GM21447 (cell line): ENCODE results near the gene CD37.
"Not testable (repeated sequence)": the region's sequence is repeated elsewhere in the genome, so short reads cannot be mapped to it uniquely, and the experiment has no call there.

Experiments
- ATAC-seq: cut with Tn5 transposase; IDR thresholded peaks from one replicate; pipeline ENCODE4 v1.9.1; 2021; ENCODE audit not compliant: unreplicated experiment

CD37 gene

GRCh38 chr19:49327878-49328544 is 7.2 kb upstream of the CD37 start:
- ATAC-seq, result no peak

DNA sequence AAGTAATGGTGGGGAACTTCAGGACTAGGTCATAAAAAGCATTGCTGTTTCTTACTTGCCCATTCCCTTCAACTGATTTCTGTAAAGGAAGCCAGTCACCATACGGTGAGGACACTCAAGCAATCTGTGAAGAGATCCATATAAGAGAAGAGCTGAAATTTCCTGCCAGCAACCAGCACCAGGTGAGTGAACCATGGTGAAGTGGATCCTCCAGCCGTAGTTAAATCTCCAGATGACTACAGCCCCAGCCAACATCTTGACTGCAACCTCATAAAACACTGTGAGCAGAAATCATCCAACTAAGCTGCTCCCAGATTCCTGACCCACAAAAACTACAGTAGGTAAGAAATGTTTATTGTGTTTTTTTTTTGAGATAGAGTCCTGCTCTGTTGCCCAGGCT is 6.5 kb upstream of the CD37 start:
- ATAC-seq, result no peak

GRCh38 chr19:49331187-49331586 is 4.0 kb upstream of the CD37 start:
- not testable (repeated sequence) for ATAC-seq

- ATAC-seq, result peak; percentile 41
These were observed 3.6 kb upstream of the CD37 start for GRCh38 chr19:49331616-49332055.

DNA sequence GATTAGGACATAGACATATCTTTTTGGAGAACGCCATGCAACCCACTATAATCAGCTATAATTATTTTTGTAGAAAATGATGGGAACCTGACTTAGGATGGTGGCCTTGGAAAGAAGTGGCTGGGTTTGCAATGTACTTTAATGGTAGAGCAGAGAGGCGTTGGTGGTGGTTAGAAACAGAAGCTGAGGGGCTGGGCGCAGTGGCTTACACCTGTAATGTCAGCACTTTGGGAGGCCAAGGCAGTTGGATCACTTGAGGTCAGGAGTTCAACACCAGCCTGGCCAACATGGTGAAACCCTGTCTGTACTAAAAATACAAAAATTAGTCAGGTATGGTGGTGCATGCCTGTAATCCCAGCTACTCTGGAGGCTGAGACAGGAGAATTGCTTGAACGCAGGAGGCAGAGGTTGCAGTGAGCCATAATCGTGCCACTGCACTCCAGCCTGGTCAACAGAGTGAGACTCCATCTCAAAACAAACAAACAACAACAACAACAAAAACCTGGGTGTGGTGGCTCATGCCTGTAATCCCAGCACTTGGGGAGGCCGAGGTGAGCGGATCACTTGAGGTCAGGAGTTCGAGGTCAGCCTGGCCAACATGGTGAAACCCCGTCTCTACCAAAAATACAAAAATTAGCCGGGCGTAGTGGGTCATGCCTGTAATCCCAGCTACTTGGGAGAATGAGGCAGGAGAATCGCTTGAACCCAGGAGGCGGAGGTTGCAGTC is 2.4 kb upstream of the CD37 start:
- not testable (repeated sequence) for ATAC-seq

- no peak for ATAC-seq
These were observed 1.8 kb upstream of the CD37 start for GRCh38 chr19:49333418-49333805.

- peak; percentile 50 for ATAC-seq
These were observed 1.4 kb upstream of the CD37 start for GRCh38 chr19:49333811-49334288.

DNA sequence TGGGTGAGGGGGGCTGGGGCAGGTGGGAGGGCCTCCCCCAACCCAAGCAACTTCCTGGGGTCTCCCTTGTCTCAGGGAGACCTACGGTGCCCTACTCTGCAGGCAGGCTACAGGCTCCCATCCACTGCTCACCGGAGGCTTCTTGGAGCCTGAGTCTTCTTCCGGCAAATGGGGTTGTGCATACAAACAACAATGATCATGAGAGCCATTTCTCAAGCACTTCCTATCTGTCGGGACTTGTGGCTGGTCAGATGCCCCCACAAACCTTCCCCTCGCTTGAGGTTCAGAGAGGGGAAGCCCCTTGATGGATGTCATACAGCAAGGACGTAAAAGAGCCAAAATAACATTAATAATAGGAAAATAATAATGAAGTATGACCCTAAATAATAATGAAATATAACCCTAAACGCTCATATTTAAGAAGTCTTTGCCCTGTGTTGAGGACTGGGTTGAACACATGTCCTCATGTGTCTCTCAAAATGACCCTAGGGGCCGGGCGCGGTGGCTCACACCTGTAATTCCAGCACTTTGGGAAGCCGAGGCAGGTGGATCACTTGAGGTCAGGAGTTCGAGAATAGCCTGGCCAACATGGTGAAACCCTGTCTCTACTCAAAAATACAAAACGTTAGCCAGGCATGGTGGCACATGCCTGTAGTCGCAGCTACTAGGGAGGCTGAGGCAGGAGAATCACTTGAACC is 727 bp downstream of the CD37 start:
- no peak for ATAC-seq

DNA sequence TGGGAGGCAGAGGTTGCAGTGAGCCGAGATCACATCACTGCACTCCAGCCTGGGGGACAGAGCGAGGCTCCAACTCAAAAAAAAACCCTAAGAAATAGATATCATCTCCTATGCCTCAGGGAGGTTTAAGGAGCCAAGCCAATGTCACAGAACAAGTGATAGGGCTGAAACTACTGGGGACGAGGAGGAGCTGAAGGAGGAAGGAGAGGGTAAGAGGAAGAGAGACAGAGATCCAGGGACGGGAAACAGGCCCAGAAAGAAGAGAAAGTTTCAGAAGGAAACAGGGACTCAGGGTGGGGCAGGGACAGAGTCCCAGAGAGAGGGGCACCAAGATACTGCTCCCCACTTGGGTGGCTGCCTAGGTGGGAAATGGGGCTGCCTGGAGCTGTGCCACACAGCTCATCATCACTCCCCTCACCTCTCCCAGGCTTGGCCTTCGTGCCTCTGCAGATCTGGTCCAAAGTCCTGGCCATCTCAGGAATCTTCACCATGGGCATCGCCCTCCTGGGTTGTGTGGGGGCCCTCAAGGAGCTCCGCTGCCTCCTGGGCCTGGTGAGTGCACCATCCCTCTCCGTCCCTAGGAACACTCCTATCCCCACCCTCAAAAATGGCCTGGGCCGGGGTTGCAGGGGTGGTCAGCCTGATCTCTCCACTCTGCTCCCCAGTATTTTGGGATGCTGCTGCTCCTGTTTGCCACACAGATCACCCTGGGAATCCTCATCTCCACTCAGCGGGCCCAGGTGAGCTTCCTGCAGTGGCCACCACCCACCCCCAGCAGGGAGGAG is 1.5 kb downstream of the CD37 start:
- ATAC-seq, result no peak

DNA sequence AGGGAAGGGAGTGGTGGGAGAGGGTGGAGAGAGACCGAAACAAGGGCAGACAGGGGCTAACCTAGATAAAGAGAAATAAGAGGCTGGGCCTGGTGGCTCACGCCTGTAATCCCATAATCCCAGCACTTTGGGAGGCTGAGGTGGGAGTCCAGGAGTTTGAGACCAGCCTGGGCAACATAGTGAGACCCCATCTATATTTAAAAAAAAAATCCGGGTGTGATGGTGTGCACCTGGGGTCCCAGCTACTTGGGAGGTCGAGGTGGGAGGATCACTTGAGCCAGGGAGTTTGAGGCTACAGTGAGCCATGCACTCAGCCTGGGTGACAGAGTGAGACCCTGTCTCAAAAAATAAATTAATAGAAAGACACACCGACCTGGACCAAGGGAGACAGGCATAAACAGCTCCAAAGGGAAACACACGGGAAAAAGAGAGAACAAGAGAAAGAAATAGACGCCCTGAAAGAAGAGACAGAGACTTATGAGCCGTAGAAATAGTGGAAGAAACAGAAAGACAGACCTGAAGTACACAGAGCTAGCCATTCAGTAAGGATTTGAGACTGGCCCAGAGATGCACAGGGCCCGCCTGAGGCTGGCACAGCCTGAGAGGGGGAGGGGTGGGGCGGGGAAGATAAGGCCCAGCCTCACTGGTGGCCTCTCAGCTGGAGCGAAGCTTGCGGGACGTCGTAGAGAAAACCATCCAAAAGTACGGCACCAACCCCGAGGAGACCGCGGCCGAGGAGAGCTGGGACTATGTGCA is 2.2 kb downstream of the CD37 start:
- ATAC-seq, result no peak

DNA sequence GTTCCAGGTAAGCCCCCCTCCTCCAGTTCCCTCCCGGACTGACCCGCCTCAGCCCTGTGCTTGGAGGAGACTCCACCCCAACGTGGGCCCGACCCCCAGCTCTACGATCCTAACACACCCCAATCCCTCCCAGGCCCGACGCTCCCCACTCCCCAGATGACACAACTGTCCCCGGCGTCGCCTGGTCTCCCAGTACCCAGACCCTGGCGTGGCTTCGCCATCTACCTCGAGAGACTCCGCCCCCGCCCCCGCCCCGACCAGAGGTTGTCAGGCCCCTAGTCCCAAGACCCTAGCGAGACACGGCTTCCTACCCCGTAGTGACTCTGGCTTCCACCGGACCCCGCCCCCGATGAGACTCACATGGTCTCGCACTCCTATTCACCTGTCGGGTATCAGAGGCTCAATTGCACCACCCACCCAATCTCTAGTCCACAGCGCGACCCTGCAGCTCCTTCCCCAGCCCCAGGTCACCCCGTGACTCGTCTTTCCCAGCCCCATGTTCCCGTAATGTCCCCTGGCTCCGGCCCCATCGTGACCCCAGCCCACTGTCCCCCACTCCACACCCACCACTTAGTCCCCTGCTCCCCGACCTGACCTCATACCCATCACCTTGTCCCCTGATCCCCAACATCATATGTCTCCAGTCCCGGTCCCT is 2.9 kb downstream of the CD37 start:
- no peak for ATAC-seq

DNA sequence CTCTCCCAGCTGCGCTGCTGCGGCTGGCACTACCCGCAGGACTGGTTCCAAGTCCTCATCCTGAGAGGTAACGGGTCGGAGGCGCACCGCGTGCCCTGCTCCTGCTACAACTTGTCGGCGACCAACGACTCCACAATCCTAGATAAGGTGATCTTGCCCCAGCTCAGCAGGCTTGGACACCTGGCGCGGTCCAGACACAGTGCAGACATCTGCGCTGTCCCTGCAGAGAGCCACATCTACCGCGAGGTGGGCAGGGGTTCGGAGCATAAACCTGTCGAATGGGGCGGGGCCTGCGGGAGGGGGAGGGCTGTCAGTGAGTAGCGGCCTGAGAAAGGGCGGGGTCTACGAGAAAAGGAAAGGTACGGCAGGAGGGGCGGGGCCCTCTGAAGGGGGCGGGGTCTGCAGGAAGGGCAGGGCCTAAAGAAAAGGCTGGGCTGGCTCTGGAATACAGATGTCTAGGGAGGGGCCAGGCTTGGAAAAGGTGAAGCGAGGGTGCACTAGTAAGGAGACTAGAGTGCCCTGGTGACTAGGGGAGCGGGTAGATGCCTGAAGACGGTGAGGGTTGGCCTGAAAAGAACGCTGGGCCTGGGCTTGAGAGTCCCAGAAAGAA is 3.6 kb downstream of the CD37 start:
- no peak for ATAC-seq

DNA sequence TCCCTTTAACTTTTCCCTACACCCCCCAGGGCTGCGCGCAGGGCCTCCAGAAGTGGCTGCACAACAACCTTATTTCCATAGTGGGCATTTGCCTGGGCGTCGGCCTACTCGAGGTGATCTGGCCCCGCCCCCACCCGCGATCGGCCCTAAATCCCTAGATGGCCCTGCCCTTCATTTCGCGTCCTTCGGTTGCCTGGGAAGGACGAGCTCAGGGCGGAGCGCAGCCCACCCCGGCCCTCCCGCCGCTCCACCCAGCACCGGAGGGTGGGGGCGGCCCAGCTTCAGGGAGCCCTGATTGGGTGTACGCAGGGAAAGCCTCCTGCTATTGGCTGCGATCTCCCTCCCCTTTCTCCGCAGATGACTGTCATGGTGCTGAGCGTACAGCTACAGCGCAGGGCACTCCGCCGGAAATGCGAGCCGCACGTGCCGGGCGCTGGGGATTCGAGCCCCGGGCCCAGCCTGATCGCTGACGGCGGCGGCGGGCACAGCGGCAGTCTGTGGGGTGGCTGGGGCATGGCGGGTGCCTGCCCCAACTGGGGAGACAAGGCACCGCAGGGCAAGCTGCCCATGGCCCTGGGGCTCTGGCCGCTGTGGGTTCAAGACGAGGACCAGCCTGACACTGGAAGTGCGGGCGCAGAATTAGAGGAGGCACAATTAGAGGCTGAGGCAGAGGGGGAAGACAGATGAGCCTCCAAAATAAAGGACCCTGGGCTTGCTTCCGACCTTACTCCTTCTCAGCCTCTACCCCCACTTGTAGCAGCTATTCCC is 4.3 kb downstream of the CD37 start:
- ATAC-seq, result no peak

GRCh38 chr19:49340069-49340864 is 5.1 kb downstream of the CD37 start:
- ATAC-seq, result peak; percentile 49

GRCh38 chr19:49340865-49341718 is 5.9 kb downstream of the CD37 start:
- ATAC-seq, result no peak

DNA sequence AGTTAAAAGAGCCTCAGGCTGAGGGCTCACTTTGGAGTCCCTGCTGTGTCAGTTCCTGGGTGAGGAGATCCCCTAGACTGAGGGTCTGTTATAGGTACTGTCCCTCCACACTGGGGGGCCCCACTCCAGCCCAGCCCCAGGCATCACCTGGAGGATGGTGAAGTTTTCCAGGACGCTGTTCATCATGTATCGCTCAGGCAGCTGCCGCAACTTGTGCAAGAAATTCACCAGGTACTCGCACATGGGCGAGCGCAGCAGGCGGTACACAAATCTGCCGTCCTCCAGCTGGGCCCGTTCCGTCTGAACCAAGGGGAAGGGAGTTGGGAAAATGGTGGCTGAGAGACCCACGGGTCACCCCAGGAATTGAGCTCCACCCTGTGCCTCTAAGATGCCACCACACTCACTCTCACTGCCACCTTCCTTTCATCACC is 7.1 kb downstream of the CD37 start:
- no peak for ATAC-seq

GRCh38 chr19:49343123-49343522 is 7.9 kb downstream of the CD37 start:
- ATAC-seq, result no peak
